Measurements from ENCODE around the gene LHFPL2. TPM values are rescaled to one million over a fixed set of nuclear protein-coding genes. Genes with fewer than 3 reads are reported as not detected.

The LHFPL2 gene
- total RNA-seq, 1 donor from 2014 or later: 32.4 TPM

DNA sequence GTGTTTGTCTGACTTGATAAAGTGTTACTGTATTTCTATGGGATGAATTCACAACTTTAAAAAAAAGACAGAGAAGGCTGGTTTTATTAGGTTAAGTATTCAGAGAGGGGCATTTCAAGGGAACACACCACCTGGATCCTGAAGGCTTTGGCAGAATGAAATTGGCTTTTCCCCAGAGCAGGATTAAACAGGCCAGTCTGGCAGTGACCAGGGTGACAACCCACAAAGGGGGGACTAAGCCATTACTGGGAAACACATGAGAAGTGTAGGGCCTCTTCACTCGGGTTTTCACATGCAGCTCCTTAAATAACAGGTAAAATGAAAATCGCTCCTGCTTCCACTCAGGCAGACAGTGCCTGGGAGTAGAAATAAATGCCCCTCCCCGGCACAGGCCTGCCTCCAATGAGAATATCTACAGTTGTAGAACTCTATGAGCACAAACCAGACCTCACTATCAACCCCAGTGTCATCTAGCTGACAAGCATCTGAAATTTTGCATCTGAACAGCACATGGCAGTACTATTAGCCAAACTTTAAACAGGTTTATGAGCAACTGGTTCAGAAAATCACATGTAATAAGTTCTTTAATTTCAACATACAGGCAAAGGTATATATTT is 85.8 kb downstream of the LHFPL2 start:
- Histone ChIP-seq H3K27me3 (ENCODE audit: control insufficient read depth, insufficient read depth, low read length) (no peaks in the 10 kb centered on the region), H3K36me3 (ENCODE audit: control insufficient read depth, insufficient read depth, low read length) (no peaks in the 10 kb centered on the region), H3K4me3 (ENCODE audit: low read depth, low read length) (no peak overlapping the region)
- TF ChIP-seq, protein P1, sequence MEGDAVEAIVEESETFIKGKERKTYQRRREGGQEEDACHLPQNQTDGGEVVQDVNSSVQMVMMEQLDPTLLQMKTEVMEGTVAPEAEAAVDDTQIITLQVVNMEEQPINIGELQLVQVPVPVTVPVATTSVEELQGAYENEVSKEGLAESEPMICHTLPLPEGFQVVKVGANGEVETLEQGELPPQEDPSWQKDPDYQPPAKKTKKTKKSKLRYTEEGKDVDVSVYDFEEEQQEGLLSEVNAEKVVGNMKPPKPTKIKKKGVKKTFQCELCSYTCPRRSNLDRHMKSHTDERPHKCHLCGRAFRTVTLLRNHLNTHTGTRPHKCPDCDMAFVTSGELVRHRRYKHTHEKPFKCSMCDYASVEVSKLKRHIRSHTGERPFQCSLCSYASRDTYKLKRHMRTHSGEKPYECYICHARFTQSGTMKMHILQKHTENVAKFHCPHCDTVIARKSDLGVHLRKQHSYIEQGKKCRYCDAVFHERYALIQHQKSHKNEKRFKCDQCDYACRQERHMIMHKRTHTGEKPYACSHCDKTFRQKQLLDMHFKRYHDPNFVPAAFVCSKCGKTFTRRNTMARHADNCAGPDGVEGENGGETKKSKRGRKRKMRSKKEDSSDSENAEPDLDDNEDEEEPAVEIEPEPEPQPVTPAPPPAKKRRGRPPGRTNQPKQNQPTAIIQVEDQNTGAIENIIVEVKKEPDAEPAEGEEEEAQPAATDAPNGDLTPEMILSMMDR (IDR thresholded peaks at IDR 0.05; ENCODE audit: insufficient read depth, low read length, severe bottlenecking): no peak
- FAIRE-seq (no peak), DNase-seq (ENCODE audit: low read depth) (no peak)

DNA sequence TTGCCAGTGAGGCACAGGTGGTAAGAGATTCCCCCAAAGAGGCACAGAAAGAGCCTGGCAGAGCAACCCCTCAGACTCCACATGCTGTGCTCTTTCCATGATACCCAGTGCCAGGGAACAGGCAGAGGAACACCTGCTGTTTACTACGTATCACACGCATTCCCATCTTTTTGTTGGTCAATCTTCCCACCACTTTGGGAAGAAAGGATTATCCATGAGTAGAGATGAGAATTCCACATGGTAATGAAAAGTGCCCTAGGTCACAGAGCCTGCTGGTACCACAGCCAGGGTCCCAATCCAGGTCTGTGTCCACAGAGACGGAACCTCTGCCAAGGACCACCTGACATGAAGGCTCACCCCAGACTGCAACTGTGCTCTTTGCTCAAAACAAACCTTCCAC is 86.6 kb downstream of the LHFPL2 start:
- Histone ChIP-seq H3K27me3 (ENCODE audit: control insufficient read depth, insufficient read depth, low read length) (no peaks in the 10 kb centered on the region), H3K36me3 (ENCODE audit: control insufficient read depth, insufficient read depth, low read length) (no peaks in the 10 kb centered on the region), H3K4me3 (ENCODE audit: low read depth, low read length) (no peak overlapping the region)
- DNase-seq (ENCODE audit: low read depth): no peak
- no peak for FAIRE-seq
- TF ChIP-seq, protein P1 (IDR thresholded peaks at IDR 0.05; ENCODE audit: insufficient read depth, low read length, severe bottlenecking): no peak

DNA sequence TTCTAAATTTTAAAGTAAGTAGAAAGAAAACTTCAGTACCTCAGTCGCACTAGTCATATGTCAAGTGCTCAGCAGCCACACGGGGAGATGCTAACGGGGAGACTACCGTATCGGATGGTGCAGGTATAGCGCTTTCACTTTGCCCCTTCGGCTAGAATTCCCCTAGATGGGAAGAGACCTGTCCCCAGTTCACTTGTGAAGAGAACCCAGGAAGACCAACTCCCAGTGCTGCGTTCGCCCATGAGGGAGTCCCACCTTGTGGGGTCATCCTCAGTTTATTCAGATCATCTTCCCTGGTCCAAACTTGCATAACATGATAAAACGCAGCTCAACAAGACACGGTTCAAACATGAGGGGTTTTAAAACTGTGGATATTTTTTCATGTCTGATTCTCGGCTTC is 87.3 kb downstream of the LHFPL2 start:
- Histone ChIP-seq H3K36me3 (ENCODE audit: control insufficient read depth, insufficient read depth, low read length) (no peaks in the 10 kb centered on the region), H3K4me3 (ENCODE audit: low read depth, low read length) (no peak overlapping the region), H3K27me3 (ENCODE audit: control insufficient read depth, insufficient read depth, low read length) (no peaks in the 10 kb centered on the region)
- DNase-seq (ENCODE audit: low read depth) (no peak), FAIRE-seq (no peak)
- TF ChIP-seq, protein P1 (IDR thresholded peaks at IDR 0.05; ENCODE audit: insufficient read depth, low read length, severe bottlenecking): no peak

DNA sequence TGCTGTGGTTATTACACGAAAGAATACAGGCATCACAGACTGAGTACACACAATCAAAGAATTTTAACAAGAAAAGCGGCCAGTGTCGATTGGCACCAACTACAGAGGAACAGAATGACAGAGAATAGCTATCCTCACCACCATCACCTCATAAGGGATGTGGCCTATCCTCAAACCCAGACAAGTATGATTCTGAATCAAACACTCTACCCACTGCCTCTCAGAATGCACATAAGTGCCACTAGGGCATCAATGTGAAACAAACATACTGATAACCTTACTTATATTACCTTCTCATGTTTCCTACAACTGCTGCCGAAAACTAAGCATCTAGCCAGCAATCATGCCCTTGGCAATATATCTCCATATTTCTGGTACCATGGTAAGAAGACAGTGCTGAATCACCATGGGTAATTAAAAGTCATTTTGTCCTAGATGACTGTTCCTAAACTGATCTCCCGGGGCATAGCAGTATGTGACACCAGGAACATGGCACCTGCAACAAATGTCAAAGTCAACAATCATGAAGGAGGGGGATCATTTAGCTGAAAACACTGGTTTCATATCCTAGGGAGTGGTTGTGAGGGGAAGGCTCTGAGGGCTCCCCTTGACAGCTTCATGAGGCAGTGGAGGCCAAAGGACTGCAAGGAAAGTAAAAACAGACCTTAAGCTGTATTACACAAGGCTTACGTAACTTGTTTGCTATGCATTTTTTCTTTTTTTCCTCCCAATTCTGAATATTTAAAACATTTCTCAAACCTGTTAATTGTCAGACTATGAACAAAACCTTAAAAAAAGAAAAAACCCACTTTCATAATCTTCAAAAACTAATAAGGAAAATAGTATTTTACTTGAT is 88.3 kb downstream of the LHFPL2 start:
- DNase-seq (ENCODE audit: low read depth) (no peak), FAIRE-seq (no peak)
- no peaks in the 10 kb centered on the region for H3K27me3 ChIP-seq (ENCODE audit: control insufficient read depth, insufficient read depth, low read length)
- no peaks in the 10 kb centered on the region for H3K36me3 ChIP-seq (ENCODE audit: control insufficient read depth, insufficient read depth, low read length)
- no peak overlapping the region for H3K4me3 ChIP-seq (ENCODE audit: low read depth, low read length)
- TF ChIP-seq, protein P1 (IDR thresholded peaks at IDR 0.05; ENCODE audit: insufficient read depth, low read length, severe bottlenecking): no peak

DNA sequence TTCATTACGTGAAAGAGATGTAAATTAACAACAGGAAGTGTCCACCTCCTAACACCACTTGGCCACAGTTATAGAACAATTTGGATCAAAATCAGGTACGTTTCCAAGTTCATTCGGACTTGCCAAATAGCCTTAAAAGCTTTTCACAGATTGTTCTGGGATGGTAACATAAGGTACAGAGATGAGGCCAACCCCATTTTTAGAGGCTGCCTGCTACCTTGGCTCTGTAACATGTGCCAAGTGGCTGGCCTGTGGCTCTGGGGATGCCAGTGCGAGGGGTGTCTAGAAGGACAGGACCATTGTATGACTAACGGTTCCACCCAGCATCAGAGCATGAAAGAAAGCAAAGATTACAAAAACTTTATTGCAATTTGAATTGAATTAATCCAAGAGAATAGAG is 91.0 kb downstream of the LHFPL2 start:
- Histone ChIP-seq H3K27me3 (ENCODE audit: control insufficient read depth, insufficient read depth, low read length) (no peaks in the 10 kb centered on the region), H3K36me3 (ENCODE audit: control insufficient read depth, insufficient read depth, low read length) (no peaks in the 10 kb centered on the region), H3K4me3 (ENCODE audit: low read depth, low read length) (no peak overlapping the region)
- TF ChIP-seq, protein P1 (IDR thresholded peaks at IDR 0.05; ENCODE audit: insufficient read depth, low read length, severe bottlenecking): no peak
- DNase-seq (ENCODE audit: low read depth): no peak
- no peak for FAIRE-seq

All from bronchial epithelial cell (primary cell).